DLD1 (cell line): ENCODE data around the gene PPOX.

Experiments
- in situ Hi-C: cut with HindIII; loops from 2 replicates; pipeline ENCODE4 v1.10.0; 2017; ENCODE audit warnings: low sequenced_read_pairs

Gene PPOX

GRCh38 chr1:161165742-161166668 lies at the start of gene PPOX:
TSS of gene PPOX (plus strand) at chr1:161166426. CDS start at chr1:161166848, 422 bp downstream.
- in situ Hi-C loops = no loop called here

- in situ Hi-C loops = no loop called here
Measured at GRCh38 chr1:161117759-161118581, 48.3 kb upstream of the PPOX start, which contains the start of the genes NIT1 and PFDN2. TSS of gene NIT1 (plus strand) at chr1:161118105. CDS start at chr1:161118177, 72 bp downstream. TSS of gene PFDN2 (minus strand) at chr1:161118037. CDS start at chr1:161118026, 11 bp downstream.

- in situ Hi-C loops = no loop called here
Measured at GRCh38 chr1:161119092-161119903, 46.9 kb upstream of the PPOX start.

- in situ Hi-C loops = no loop called here
Measured at GRCh38 chr1:161121042-161121650, 45.1 kb upstream of the PPOX start.

GRCh38 chr1:161121834-161122233 lies 44.4 kb upstream of the PPOX start:
- in situ Hi-C loops = no loop called here

- in situ Hi-C loops = no loop called here
Measured at GRCh38 chr1:161122967-161123366, 43.3 kb upstream of the PPOX start.

- in situ Hi-C loops = no loop called here
Measured at GRCh38 chr1:161127649-161128048, 38.6 kb upstream of the PPOX start.

GRCh38 chr1:161128591-161129420 lies 37.4 kb upstream of the PPOX start:
- in situ Hi-C loops = no loop called here

GRCh38 chr1:161130266-161130665 lies 36.0 kb upstream of the PPOX start:
- in situ Hi-C loops = no loop called here

- in situ Hi-C loops = no loop called here
Measured at GRCh38 chr1:161131523-161132409, 34.5 kb upstream of the PPOX start.

GRCh38 chr1:161132410-161133219 lies 33.6 kb upstream of the PPOX start, which contains the start of gene DEDD:
TSS of gene DEDD (minus strand) at chr1:161132667. CDS start at chr1:161124462, 8,205 bp downstream.
- in situ Hi-C loops = no loop called here

GRCh38 chr1:161133220-161133740 lies 32.9 kb upstream of the PPOX start:
- in situ Hi-C loops = no loop called here

- in situ Hi-C loops = no loop called here
Measured at GRCh38 chr1:161137881-161138280, 28.3 kb upstream of the PPOX start.

- in situ Hi-C loops = no loop called here
Measured at GRCh38 chr1:161138431-161138830, 27.8 kb upstream of the PPOX start.

GRCh38 chr1:161139766-161140165 lies 26.5 kb upstream of the PPOX start:
- in situ Hi-C loops = no loop called here

- in situ Hi-C loops = no loop called here
Measured at GRCh38 chr1:161140755-161141400, 25.3 kb upstream of the PPOX start.

- in situ Hi-C loops = no loop called here
Measured at GRCh38 chr1:161145832-161146231, 20.4 kb upstream of the PPOX start.
